GM19452 (cell line): ENCODE measurements around the gene FBXL13.
"Not testable (repeated sequence)": the region's sequence is repeated elsewhere in the genome, so short reads cannot be mapped to it uniquely, and the experiment has no call there.

Source experiments
- ATAC-seq: cut with Tn5 transposase; IDR thresholded peaks from one replicate; pipeline ENCODE4 v1.9.1; 2021; ENCODE audit not compliant: unreplicated experiment

FBXL13 gene

DNA sequence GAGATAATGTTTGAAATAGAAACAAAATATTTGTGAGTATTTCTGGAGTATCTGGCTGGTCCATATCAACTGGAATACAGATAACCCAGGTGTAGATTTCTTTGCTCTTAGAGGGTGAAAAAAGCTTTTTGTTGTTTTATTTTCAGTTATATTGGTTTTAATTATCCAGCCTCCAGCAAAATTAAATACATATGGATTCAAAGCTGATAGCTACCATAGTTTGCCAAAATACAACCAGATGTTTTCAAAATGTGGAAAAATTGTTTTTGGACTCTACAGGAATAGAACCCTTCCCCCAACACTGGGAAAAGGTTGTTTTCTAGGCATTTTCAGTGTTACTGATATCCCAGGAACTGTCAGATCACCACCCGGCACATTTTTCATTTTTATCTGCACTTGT is 131.7 kb downstream of the FBXL13 start:
- no peak for ATAC-seq

- ATAC-seq: no peak
Measured at GRCh38 chr7:102942181-102942866, 132.3 kb downstream of the FBXL13 start.

GRCh38 chr7:102938679-102939078 is 135.9 kb downstream of the FBXL13 start:
- no peak for ATAC-seq

DNA sequence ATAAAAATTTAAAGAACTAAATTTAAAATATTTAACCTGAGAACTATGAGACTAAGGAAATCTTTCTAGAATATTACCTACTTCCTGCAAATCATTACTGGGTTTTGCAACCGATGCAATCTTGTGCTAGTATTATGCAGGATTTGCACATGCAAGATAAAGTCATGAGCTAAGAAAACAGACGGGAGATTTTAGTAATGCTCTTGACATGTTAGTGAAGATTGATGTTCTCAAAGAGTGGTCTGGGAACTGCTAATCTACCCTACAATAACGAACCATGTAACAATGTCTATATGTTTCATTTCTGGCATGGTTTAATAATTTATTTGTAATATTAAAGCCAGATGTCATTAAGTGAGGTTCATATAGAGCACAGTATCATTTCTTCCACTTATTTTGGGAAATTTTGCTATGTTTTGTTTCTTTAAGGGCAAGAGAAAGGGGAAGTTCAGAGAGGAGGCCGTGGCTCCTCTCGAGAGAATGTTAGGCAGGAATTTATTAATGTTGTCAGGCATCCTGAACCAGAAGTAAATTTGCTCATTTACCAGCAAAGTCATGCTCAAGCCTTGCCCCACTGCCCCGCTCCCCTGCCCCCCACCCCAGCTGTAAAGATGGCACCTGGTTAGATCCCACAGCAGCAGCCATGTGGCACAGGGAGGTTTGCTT is 139.0 kb downstream of the FBXL13 start:
- no peak for ATAC-seq

DNA sequence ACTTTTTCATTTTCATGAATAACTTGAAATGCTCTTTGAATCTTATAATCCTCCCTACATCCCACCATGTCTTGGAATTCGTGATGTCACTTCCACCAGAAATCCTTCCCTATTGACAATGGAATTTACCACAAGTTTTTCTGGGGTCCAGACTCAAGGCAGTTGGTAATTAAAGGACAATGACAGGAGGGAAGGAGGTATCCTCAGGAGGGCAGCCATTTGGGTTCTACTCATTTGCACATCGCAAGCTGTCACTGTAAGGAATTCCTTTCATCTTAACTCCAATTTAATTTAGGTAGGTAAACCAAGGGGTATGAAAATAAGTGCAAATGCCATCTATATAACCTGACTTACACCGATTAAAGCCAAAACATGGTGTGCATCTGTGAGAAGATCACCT is 139.9 kb downstream of the FBXL13 start:
- ATAC-seq: no peak

DNA sequence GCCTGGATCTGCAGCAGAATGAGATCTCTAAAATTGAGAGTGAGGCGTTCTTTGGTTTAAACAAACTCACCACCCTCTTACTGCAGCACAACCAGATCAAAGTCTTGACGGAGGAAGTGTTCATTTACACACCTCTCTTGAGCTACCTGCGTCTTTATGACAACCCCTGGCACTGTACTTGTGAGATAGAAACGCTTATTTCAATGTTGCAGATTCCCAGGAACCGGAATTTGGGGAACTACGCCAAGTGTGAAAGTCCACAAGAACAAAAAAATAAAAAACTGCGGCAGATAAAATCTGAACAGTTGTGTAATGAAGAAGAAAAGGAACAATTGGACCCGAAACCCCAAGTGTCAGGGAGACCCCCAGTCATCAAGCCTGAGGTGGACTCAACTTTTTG is 140.4 kb downstream of the FBXL13 start:
- no peak for ATAC-seq

GRCh38 chr7:102933763-102934162 is 140.8 kb downstream of the FBXL13 start:
- no peak for ATAC-seq

- no peak for ATAC-seq
Measured at GRCh38 chr7:102931757-102932156, 142.8 kb downstream of the FBXL13 start.

DNA sequence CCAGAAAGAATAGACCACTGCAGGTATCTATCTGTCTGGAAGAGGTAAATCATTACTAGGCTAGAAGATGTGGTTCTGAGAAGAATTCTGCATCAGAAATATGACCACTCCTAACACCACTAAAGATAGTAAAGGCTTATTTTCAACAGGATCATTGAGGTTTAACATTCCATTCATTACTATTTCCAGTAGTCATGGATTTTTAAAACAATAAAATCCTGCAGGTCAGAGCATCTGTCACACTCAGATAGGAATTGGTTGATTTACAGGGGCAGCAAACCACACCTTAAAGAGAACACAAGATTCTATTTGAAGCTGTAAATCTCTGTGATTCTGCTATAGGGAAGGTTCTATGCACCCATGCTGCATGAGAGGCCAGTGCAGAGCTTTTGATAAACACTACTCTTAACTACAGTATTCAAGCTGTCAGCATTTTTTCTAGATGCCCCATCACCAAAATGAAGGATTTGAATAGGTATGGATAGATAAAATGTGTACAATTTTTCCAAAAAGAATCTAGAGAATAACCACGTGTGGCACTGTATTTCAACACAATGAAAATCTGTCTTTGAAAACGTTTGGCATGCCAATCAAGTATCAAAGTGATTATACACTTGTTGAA is 147.2 kb downstream of the FBXL13 start:
- ATAC-seq: no peak

DNA sequence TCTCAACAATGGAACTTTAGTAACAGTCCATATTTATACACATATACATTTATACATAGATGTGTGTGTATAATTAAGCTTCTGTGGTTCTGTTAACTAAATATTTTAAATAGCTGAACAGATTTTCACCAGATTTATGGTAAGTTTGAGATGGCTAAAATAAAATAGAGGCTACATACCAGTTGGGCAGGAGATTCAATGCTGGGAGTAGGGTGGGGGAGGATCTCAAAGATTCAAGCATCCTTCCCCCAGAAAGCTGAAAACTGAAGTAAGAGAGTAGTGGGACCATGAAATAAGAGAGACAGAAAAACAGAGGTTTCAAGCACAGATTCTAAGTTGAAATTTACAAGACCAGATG is 147.8 kb downstream of the FBXL13 start:
- no peak for ATAC-seq

GRCh38 chr7:102925976-102926782 is 148.4 kb downstream of the FBXL13 start:
- ATAC-seq: no peak

DNA sequence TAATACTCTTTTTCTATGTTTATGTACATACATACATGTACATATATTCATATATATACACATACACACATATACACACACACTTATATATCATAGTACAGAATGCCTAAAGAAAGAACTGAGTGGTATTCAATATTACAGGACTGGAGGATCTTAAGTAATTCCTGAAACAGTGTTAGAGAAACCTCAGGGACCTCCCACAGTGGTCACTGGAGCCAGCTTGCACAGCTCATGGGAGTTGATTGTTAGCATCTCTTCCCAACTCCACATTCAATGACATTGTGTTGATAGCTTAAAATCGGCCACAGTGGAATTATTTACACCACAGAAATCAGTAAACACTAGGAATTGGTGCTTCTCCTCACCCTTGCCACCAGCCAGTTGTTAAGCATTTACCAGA is 155.8 kb downstream of the FBXL13 start:
- no peak for ATAC-seq

DNA sequence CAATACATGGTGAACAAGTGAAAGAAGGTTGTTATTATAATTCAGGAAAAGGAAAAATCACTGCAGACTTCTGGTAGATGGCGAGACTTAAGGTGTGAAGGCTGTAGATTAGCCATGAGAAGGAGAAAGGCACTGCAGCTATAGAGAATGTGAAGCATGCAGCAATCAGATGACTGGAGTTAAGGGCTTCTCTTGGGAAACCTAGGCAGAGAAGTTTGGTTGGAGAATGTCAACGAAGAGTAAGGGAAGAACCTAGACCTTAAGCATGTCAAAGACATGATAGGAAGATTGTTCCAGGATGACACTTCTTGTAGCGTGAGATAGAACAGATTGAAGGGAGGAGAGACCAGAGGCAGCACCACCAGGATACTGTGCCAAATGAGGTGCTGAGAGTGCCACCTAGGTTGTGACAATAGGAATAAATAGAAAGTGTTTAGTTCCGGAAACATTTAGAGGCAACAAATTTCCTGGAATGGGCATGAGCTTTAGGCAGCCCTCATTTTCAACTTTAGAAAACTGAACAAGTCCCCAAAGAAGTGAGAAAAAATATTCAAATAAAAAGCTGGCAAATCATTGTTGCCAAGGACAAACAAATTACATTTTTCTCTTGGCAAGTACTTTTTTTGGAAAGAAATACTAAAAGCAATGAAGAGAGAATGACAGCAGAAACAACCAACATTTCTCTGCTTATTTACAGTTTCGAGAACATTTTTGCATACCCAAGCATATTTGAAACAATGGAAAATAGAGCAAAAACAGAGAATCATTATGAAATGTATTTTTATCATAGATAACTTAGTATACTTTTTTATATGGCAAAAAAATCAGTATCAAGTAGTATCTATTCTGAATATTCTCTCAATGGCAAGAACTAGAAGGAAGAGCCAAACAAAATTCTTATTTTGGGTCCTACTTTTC is 156.9 kb downstream of the FBXL13 start:
- no peak for ATAC-seq

DNA sequence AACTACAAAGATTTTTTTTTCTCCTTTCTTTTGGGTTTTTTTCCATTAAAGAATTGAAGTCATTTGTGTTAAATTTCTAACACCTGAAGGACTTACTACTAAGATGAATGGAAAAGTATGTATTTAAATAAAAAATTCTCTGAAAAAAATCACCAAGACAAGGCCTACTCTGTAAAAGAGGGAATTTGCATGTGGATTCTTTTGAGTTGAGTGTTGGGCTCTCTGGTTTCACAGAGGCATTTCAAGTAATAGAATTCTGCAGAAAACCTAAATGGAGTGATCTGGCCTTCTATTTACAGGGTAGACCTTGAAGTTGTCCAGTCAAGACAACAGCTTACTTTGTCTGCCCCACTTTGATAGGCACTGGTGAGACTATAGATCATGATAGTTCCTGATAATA is 157.7 kb downstream of the FBXL13 start:
- ATAC-seq: no peak

GRCh38 chr7:102916426-102916825 is 158.2 kb downstream of the FBXL13 start:
- no peak for ATAC-seq

DNA sequence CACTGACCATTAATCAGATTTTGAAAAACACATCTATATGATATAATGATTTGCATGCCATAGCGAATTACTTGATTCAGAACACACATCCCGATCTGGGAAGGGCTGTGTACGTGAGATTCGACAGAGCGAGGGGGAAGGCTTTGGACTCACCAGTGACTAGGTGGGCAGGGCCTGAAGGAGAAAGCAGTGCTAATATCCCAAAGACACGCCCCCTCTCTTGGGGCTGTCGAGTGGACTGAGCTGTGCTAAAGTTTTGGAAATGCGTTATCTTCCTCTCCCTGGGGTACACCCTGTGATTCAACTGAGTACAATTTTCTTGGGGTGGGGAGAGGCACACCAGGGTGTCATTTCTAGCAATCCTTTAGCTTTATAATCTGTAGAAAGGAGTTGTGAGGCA is 160.0 kb downstream of the FBXL13 start:
- ATAC-seq: no peak

GRCh38 chr7:102913826-102914225 is 160.8 kb downstream of the FBXL13 start:
- no peak for ATAC-seq

GRCh38 chr7:102912742-102913141 is 161.9 kb downstream of the FBXL13 start, which contains the start of gene LRRC17:
TSS of gene LRRC17 (plus strand) at chr7:102913000. CDS start at chr7:102933914, 20,914 bp downstream.
- no peak for ATAC-seq

DNA sequence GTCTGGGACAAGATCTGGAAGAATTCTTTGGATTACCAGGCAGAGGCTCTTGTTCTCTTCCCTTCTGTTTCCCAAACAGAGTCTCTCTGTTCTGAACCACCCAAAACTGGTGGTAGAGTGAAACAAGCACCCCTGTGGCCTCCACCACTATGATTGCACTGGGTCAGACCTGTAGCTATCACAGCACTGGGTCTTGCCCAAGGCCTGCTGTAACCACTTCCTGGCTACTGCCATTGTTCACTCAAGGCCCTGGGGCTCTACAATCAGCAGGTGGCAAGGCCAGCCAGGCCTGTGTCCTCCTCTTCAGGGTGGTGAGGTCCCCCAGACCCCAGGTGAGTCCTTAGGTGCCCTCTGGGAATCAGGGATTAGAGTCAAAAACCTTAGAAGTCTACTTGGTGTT is 165.9 kb downstream of the FBXL13 start:
- no peak for ATAC-seq

DNA sequence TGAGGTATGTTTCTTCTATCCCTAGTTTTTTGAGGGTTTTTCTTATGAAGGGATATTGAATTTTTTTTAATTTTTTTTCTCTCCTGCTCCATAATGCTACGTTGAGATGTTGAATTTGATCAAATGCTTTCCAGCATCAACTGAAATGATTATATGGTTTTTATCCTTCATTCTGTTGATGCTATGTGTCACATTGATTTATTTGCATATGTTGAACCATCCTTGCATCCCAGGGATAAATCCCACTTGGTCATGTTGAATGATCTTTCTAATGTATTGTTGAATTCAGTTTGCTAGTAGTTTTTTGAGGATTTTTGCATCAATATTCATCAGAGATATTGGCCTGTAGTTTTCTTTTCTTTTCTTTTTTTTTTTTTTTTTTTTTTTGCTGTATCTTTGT is 171.0 kb downstream of the FBXL13 start:
- ATAC-seq: not testable (repeated sequence)
